Memory B cell (primary cell): Measurements from ENCODE around the gene ABCD3.
"Not testable (repeated sequence)": the region's sequence is repeated elsewhere in the genome, so short reads cannot be mapped to it uniquely, and the experiment has no call there.

ENCODE experiments used
- ATAC-seq: fragments of 150-1000 bp; cut with Tn5 transposase; 2 replicates; pipeline ENCODE4 v1.10.0; 2021; ENCODE audit warnings: low read depth, mild to moderate bottlenecking, moderate library complexity
- DNase-seq, 2 donors: peaks; one replicate each; pipeline ENCODE4 v3.0.0; 2022; ENCODE audit warnings: low spot score in 2 of 2
- H3K27ac Mint-ChIP-seq: one replicate; pipeline ENCODE4 v1.8.0; 2022; ENCODE audit warnings: mild to moderate bottlenecking, moderate library complexity, mixed read lengths
- H3K27me3 Mint-ChIP-seq: one replicate; pipeline ENCODE4 v1.8.0; 2022; ENCODE audit warnings: mixed read lengths
- H3K36me3 Mint-ChIP-seq: one replicate; pipeline ENCODE4 v1.8.0; 2022; ENCODE audit warnings: mild to moderate bottlenecking, mixed read lengths
- H3K4me1 Mint-ChIP-seq: one replicate; pipeline ENCODE4 v1.8.0; 2022; ENCODE audit warnings: mixed read lengths
- H3K4me3 Mint-ChIP-seq: one replicate; pipeline ENCODE4 v1.8.0; 2022; ENCODE audit warnings: mild to moderate bottlenecking, moderate library complexity, mixed read lengths
- H3K9me3 Mint-ChIP-seq: one replicate; pipeline ENCODE4 v1.8.0; 2022; ENCODE audit warnings: mixed read lengths

Gene ABCD3

DNA sequence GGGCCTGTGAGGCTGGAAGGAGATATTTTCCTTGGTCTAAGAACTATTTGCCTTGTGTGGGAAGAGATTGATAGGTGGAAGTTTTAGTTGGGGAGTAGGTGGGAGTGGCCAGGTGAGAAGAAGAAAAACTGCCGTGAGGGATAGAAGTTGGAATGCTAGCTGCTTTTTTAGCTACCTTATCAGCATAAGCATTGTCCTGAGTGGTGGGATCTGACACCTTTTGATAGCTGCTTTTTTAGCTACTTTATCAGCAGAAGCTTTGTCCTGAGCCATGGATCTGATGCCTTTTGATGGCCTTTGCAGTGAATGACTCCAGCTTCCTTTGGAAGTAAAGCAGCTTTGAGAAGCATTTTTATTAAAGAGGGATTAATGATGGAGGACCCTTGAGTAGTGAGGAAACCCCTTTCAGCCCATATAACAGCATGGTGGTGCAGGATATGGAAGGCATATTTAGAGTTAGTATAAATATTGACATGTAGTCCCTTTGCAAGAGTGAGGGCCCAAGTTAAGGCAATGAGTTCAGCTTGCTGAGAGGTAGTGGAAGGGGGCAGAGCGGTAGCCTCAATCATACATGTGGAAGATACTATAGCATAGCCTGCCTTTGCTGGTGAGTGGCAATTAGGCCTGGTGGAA is 149.9 kb downstream of the ABCD3 start:
- H3K36me3 Mint-ChIP-seq, H3K4me1 Mint-ChIP-seq, ATAC-seq, H3K27me3 Mint-ChIP-seq, H3K27ac Mint-ChIP-seq, DNase-seq, H3K4me3 Mint-ChIP-seq: not testable (repeated sequence)
- peaks cover 16% of the 10 kb centered on the region for H3K9me3 Mint-ChIP-seq
